IMR-90 (cell line): Measurements from ENCODE around the gene IQCM. TPM values are rescaled to one million over a fixed set of nuclear protein-coding genes. Genes with fewer than 3 reads are reported as not detected.

Source experiments
- ATAC-seq: fragments of 200-7000 bp; cut with Tn5 transposase; 2 replicates; pipeline ENCODE4 v1.9.1; 2020; ENCODE audit warnings: low read depth, mild to moderate bottlenecking, moderate library complexity
- BruUV-seq: library from RNA; stranded (reverse); fragments of 400-500 nt; replicated peaks from 2 replicates; lab custom pipeline; 2021; lab: Mats Ljungman, UMichigan
- CTCF ChIA-PET: fragments of 300-600 bp; formaldehyde crosslinking; extraction: SDS; loops from one replicate; lab custom pipeline; 2021; ENCODE audit warnings: antibody characterized with exemption; lab: Yijun Ruan, JAX
- POLR2A ChIA-PET: fragments of 300-600 bp; sonication (Branson Sonifier 250); formaldehyde crosslinking; loops from one replicate; lab custom pipeline; 2022; ENCODE audit warnings: antibody characterized with exemption; ENCODE audit not compliant: unreplicated experiment; lab: Charles Lee
- DNase-seq: peaks from one replicate; pipeline ENCODE4 v3.0.0; 2013
- H2AFZ ChIP-seq: replicated peaks from 2 replicates; pipeline ENCODE3; 2013; ENCODE audit warnings: low read length, mild to moderate bottlenecking; ENCODE audit not compliant: poor library complexity
- H2AK5ac ChIP-seq: 2 replicates; pipeline ENCODE4 v1.6.1; 2013; ENCODE audit warnings: low read depth, low read length, inconsistent platforms
- H2AK9ac ChIP-seq: replicated peaks from 2 replicates; pipeline ENCODE3; 2013; ENCODE audit warnings: mild to moderate bottlenecking, low read depth, low read length, moderate library complexity; ENCODE audit not compliant: poor library complexity
- H2BK120ac ChIP-seq: 2 replicates; pipeline ENCODE4 v1.6.1; 2013; ENCODE audit warnings: low read depth, low read length, inconsistent platforms
- H2BK15ac ChIP-seq: 3 replicates; pipeline ENCODE4 v1.6.1; 2013; ENCODE audit warnings: low read depth, low read length, inconsistent platforms
- H2BK20ac ChIP-seq: 2 replicates; pipeline ENCODE4 v1.6.1; 2013; ENCODE audit warnings: low read depth, mild to moderate bottlenecking, inconsistent platforms, low read length, moderate library complexity
- H2BK5ac ChIP-seq: 2 replicates; pipeline ENCODE4 v1.6.1; 2013; ENCODE audit warnings: mild to moderate bottlenecking, low read depth, low read length, inconsistent platforms; ENCODE audit not compliant: poor library complexity, severe bottlenecking
- H3K14ac ChIP-seq: replicated peaks from 2 replicates; pipeline ENCODE4 v1.6.1; 2013; ENCODE audit warnings: low read depth, low read length, inconsistent platforms
- H3K18ac ChIP-seq: 2 replicates; pipeline ENCODE4 v1.6.1; 2013; ENCODE audit warnings: low read depth, low read length, control low read depth
- H3K23ac ChIP-seq: 2 replicates; pipeline ENCODE4 v1.6.1; 2013; ENCODE audit warnings: low read depth, low read length, inconsistent platforms
- H3K27ac ChIP-seq: 2 replicates; pipeline ENCODE4 v1.5.1; 2013; ENCODE audit warnings: mild to moderate bottlenecking, control low read depth, low read length; ENCODE audit not compliant: insufficient read depth
- H3K27me3 ChIP-seq: 2 replicates; pipeline ENCODE4 v1.6.1; 2013; ENCODE audit warnings: low read length; ENCODE audit not compliant: control insufficient read depth, insufficient read depth
- H3K36me3 ChIP-seq: 2 replicates; pipeline ENCODE4 v1.6.1; 2013; ENCODE audit warnings: low read length, mixed read lengths; ENCODE audit not compliant: control insufficient read depth, insufficient read depth
- H3K4ac ChIP-seq: 2 replicates; pipeline ENCODE4 v1.6.1; 2013; ENCODE audit warnings: low read depth, low read length, inconsistent platforms
- H3K4me1 ChIP-seq: 2 replicates; pipeline ENCODE4 v1.6.1; 2013; ENCODE audit warnings: low read length, mixed read lengths; ENCODE audit not compliant: control insufficient read depth, insufficient read depth
- H3K4me2 ChIP-seq: 2 replicates; pipeline ENCODE4 v1.6.1; 2013; ENCODE audit warnings: low read depth, mild to moderate bottlenecking, control low read depth, low read length, moderate library complexity
- H3K4me3 ChIP-seq: 2 replicates; pipeline ENCODE4 v1.5.1; 2013; ENCODE audit warnings: low read depth, mild to moderate bottlenecking, control low read depth, low read length, moderate library complexity; ENCODE audit not compliant: insufficient read depth
- H3K56ac ChIP-seq: 2 replicates; pipeline ENCODE4 v1.6.1; 2013; ENCODE audit warnings: low read length, inconsistent platforms; ENCODE audit not compliant: insufficient read depth; ENCODE audit errors: extremely low read depth
- H3K79me1 ChIP-seq, 2 experiments: 2 replicates each; pipeline ENCODE4 v1.6.1; 2013; ENCODE audit warnings: low read length in 2 of 2, inconsistent platforms in 1 of 2, low read depth in 1 of 2
- H3K9ac ChIP-seq: 2 replicates; pipeline ENCODE4 v1.6.1; 2013; ENCODE audit warnings: low read depth, low read length, control low read depth
- H3K9me1 ChIP-seq: 2 replicates; pipeline ENCODE4 v1.6.1; 2013; ENCODE audit warnings: low read length, inconsistent platforms; ENCODE audit not compliant: insufficient read depth
- H3K9me3 ChIP-seq: 2 replicates; pipeline ENCODE4 v1.6.1; 2013; ENCODE audit warnings: low read length; ENCODE audit not compliant: control insufficient read depth, insufficient read depth
- H4K20me1 ChIP-seq: 2 replicates; pipeline ENCODE4 v1.6.1; 2013; ENCODE audit warnings: low read length, inconsistent platforms; ENCODE audit not compliant: insufficient read depth
- H4K5ac ChIP-seq: 2 replicates; pipeline ENCODE4 v1.6.1; 2013; ENCODE audit warnings: mild to moderate bottlenecking, low read depth, low read length, control low read depth
- H4K8ac ChIP-seq, 2 experiments: 2 replicates each; pipeline ENCODE4 v1.6.1; 2013; ENCODE audit warnings: low read depth in 2 of 2, low read length in 2 of 2, control low read depth in 1 of 2, inconsistent platforms in 1 of 2
- H4K91ac ChIP-seq: 2 replicates; pipeline ENCODE4 v1.6.1; 2013; ENCODE audit warnings: low read depth, low read length, inconsistent platforms; ENCODE audit not compliant: insufficient read depth
- BHLHE40 ChIP-seq: fragments of 150-350 bp; IDR thresholded peaks from 2 replicates; pipeline ENCODE4 v1.6.1; 2016; ENCODE audit warnings: mild to moderate bottlenecking, low read depth, low read length
- CEBPB ChIP-seq: IDR thresholded peaks from 2 replicates; pipeline ENCODE4 v1.6.1; 2012; ENCODE audit warnings: low read depth, low read length, improper control_type of control experiment
- CHD1 ChIP-seq: IDR thresholded peaks from 2 replicates; pipeline ENCODE4 v1.6.1; 2012; ENCODE audit warnings: low read depth, low read length, improper control_type of control experiment
- ELK1 ChIP-seq: fragments of 150-350 bp; IDR thresholded peaks from 2 replicates; pipeline ENCODE4 v1.6.1; 2016; ENCODE audit warnings: low read depth, mild to moderate bottlenecking, low read length, moderate library complexity, borderline replicate concordance
- FOS ChIP-seq: fragments of 150-350 bp; IDR thresholded peaks from 2 replicates; pipeline ENCODE4 v1.6.1; 2016; ENCODE audit warnings: low read depth, low read length
- MAFK ChIP-seq: IDR thresholded peaks from 2 replicates; pipeline ENCODE4 v1.6.1; 2012; ENCODE audit warnings: low read depth, low read length, improper control_type of control experiment
- MAZ ChIP-seq: IDR thresholded peaks from 2 replicates; pipeline ENCODE4 v1.6.1; 2012; ENCODE audit warnings: low read depth, mild to moderate bottlenecking, low read length, improper control_type of control experiment, moderate library complexity, borderline replicate concordance
- MXI1 ChIP-seq: IDR thresholded peaks from 2 replicates; pipeline ENCODE4 v1.6.1; 2012; ENCODE audit warnings: low read depth, mild to moderate bottlenecking, low read length, moderate library complexity, borderline replicate concordance
- NFE2L2 ChIP-seq: fragments of 150-350 bp; IDR thresholded peaks from 2 replicates; pipeline ENCODE4 v1.6.1; 2016; ENCODE audit warnings: low read depth, mild to moderate bottlenecking, low read length
- RAD21 ChIP-seq: IDR thresholded peaks from 2 replicates; pipeline ENCODE4 v1.6.1; 2012; ENCODE audit warnings: low read length, improper control_type of control experiment
- RCOR1 ChIP-seq: IDR thresholded peaks from 2 replicates; pipeline ENCODE4 v1.6.1; 2012; ENCODE audit warnings: mild to moderate bottlenecking, low read length, improper control_type of control experiment; ENCODE audit not compliant: insufficient replicate concordance
- RFX5 ChIP-seq: IDR thresholded peaks from 2 replicates; pipeline ENCODE4 v1.8.0; 2012; ENCODE audit warnings: low read depth, mild to moderate bottlenecking, low read length, moderate library complexity
- SMC3 ChIP-seq: fragments of 150-350 bp; IDR thresholded peaks from 2 replicates; pipeline ENCODE4 v1.6.1; 2016; ENCODE audit warnings: low read depth, mild to moderate bottlenecking, antibody characterized with exemption, low read length, moderate library complexity
- USF2 ChIP-seq: fragments of 150-350 bp; IDR thresholded peaks from 2 replicates; pipeline ENCODE4 v1.6.1; 2017; ENCODE audit warnings: mild to moderate bottlenecking, antibody characterized with exemption, low read length, low read depth
- dilution Hi-C: fragments of 300-500 bp; cut with HindIII; formaldehyde crosslinking; loops from one replicate; pipeline ENCODE4 v1.14.3; 2018; ENCODE audit warnings: low sequenced_read_pairs; ENCODE audit not compliant: unreplicated experiment
- in situ Hi-C: fragments of 300-500 bp; cut with MboI; formaldehyde crosslinking; loops from 3 replicates; pipeline ENCODE4 v1.14.3; 2019; ENCODE audit warnings: low sequenced_read_pairs, inconsistent platforms, mixed read lengths
- intact Hi-C: fragments of 100-400 bp; cut with micrococcal nuclease; formaldehyde crosslinking; loops from 2 replicates; pipeline ENCODE4 v1.10.0; 2022
- polyA plus RNA-seq, 3 experiments: library from polyadenylated mRNA; depleted of rRNA; stranded (reverse); fragments of >200 nt; gene quantifications; 2 replicates each; pipeline ENCODE4 v1.2.3, GENCODE V29; 2012; ENCODE audit warnings: low replicate concordance in 1 of 3
- total RNA-seq: library from RNA; depleted of rRNA; stranded (reverse); fragments of >200 nt; gene quantifications from 2 replicates; pipeline ENCODE4 v1.2.3, GENCODE V29; 2012
- TF ChIP-seq, protein P1 (sequence below): conservative IDR thresholded peaks from 2 replicates; pipeline ENCODE4 v1.5.1; 2012; ENCODE audit warnings: mild to moderate bottlenecking, low read depth, low read length, improper control_type of control experiment

Gene IQCM
- total and polyA plus RNA-seq, 2 of the 4 experiments (the other 2 are of a cell fraction) = not detected

GRCh38 chr4:149486861-149487260, 328.8 kb downstream of the IQCM start:
- no peaks in the 10 kb centered on the region for H3K79me1 ChIP-seq
- no peak overlapping the region for H3K4me2 ChIP-seq
- H3K4me1 ChIP-seq = no peaks in the 10 kb centered on the region
- H4K20me1 ChIP-seq = no peaks in the 10 kb centered on the region
- in situ Hi-C loops (no loop called here), dilution Hi-C loops (no loop called here), intact Hi-C loops (no loop called here)
- no peak overlapping the region for H2AK5ac ChIP-seq
- no peak overlapping the region for H4K5ac ChIP-seq
- ATAC-seq = no peak
- H3K14ac ChIP-seq = no peak overlapping the region
- no peak overlapping the region for H3K27ac ChIP-seq
- no peak overlapping the region for H3K23ac ChIP-seq
- no peak overlapping the region for H3K18ac ChIP-seq
- H3K27me3 ChIP-seq = no peaks in the 10 kb centered on the region
- no peak overlapping the region for H2AFZ ChIP-seq
- no peak overlapping the region for H2BK5ac ChIP-seq
- no peaks in the 10 kb centered on the region for H3K9me3 ChIP-seq
- CTCF ChIA-PET = no interaction called here
- no peaks in the 10 kb centered on the region for H3K9me1 ChIP-seq
- BruUV-seq = no TSS peak
- H2AK9ac ChIP-seq = no peak overlapping the region
- POLR2A ChIA-PET = no interaction called here
- H3K56ac ChIP-seq = no peak overlapping the region
- H4K8ac ChIP-seq = no peak overlapping the region
- no peak overlapping the region for H2BK20ac ChIP-seq
- TF ChIP-seq USF2 = no peak
- TF ChIP-seq SMC3 = no peak
- TF ChIP-seq RFX5 = no peak
- TF ChIP-seq RCOR1 = no peak
- no peak for TF ChIP-seq MAZ
- TF ChIP-seq, protein P1, sequence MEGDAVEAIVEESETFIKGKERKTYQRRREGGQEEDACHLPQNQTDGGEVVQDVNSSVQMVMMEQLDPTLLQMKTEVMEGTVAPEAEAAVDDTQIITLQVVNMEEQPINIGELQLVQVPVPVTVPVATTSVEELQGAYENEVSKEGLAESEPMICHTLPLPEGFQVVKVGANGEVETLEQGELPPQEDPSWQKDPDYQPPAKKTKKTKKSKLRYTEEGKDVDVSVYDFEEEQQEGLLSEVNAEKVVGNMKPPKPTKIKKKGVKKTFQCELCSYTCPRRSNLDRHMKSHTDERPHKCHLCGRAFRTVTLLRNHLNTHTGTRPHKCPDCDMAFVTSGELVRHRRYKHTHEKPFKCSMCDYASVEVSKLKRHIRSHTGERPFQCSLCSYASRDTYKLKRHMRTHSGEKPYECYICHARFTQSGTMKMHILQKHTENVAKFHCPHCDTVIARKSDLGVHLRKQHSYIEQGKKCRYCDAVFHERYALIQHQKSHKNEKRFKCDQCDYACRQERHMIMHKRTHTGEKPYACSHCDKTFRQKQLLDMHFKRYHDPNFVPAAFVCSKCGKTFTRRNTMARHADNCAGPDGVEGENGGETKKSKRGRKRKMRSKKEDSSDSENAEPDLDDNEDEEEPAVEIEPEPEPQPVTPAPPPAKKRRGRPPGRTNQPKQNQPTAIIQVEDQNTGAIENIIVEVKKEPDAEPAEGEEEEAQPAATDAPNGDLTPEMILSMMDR = no peak
- no peak for TF ChIP-seq FOS
- no peak for TF ChIP-seq NFE2L2
- no peak for TF ChIP-seq MXI1
- no peak for TF ChIP-seq CEBPB
- TF ChIP-seq MAFK = no peak
- no peak for TF ChIP-seq RAD21
- no peak for TF ChIP-seq CHD1
- no peak for TF ChIP-seq ELK1
- TF ChIP-seq BHLHE40 = no peak
- no peak overlapping the region for H2BK120ac ChIP-seq
- H3K4me3 ChIP-seq = no peak overlapping the region
- H3K36me3 ChIP-seq = no peaks in the 10 kb centered on the region
- no peak for DNase-seq
- no peak overlapping the region for H4K91ac ChIP-seq
- H2BK15ac ChIP-seq = no peak overlapping the region
- no peak overlapping the region for H3K9ac ChIP-seq
- no peak overlapping the region for H3K4ac ChIP-seq
